ENCODE results near the gene SF3B4. TPM values are rescaled to one million over a fixed set of nuclear protein-coding genes. Genes with fewer than 3 reads are reported as not detected.
"Not testable (repeated sequence)": the region's sequence is repeated elsewhere in the genome, so short reads cannot be mapped to it uniquely, and the experiment has no call there.

Gene SF3B4
- total RNA-seq, 2 experiments from 2014 or later = 16.7 to 70.4 TPM

DNA sequence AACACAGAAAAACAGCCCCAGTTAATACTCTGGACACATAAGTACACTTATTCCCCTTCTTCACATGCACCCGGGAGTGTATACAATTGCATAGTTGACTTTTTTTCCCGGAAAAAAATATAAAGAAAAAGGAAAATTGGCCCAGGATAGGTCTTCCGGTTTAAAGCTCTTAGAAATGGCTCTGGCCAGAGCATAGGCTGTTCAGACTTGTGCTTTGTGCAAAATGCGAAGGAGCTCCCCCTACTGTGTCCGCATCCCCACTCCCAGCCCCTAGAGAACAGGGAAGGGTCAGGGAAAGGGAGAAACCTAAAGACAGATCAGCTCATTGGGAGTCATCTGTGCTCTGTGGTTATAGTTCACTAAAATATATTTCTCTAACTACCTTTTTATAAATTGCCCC is 14.6 kb upstream of the SF3B4 start:
- no peak overlapping the region for H2AFZ ChIP-seq (ENCODE audit: low read length)
- no peaks in the 10 kb centered on the region for H3K9me3 ChIP-seq (ENCODE audit: low read length)
- no peak for DNase-seq (ENCODE audit: low spot score)
- H3K9me2 ChIP-seq (ENCODE audit: insufficient read depth, low read length) = no peaks in the 10 kb centered on the region
- POLR2A ChIA-PET = no interaction called here
- no peak overlapping the region for H3K4me3 ChIP-seq (ENCODE audit: low read depth, low read length, poor library complexity, severe bottlenecking)
- H3K36me3 ChIP-seq (ENCODE audit: insufficient read depth, low read length) = no peaks in the 10 kb centered on the region
- no peaks in the 10 kb centered on the region for H3K79me2 ChIP-seq (ENCODE audit: insufficient read depth, low read depth, low read length)
- no peaks in the 10 kb centered on the region for H4K20me1 ChIP-seq (ENCODE audit: insufficient read depth, low read length)
- TF ChIP-seq, protein P1, sequence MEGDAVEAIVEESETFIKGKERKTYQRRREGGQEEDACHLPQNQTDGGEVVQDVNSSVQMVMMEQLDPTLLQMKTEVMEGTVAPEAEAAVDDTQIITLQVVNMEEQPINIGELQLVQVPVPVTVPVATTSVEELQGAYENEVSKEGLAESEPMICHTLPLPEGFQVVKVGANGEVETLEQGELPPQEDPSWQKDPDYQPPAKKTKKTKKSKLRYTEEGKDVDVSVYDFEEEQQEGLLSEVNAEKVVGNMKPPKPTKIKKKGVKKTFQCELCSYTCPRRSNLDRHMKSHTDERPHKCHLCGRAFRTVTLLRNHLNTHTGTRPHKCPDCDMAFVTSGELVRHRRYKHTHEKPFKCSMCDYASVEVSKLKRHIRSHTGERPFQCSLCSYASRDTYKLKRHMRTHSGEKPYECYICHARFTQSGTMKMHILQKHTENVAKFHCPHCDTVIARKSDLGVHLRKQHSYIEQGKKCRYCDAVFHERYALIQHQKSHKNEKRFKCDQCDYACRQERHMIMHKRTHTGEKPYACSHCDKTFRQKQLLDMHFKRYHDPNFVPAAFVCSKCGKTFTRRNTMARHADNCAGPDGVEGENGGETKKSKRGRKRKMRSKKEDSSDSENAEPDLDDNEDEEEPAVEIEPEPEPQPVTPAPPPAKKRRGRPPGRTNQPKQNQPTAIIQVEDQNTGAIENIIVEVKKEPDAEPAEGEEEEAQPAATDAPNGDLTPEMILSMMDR (conservative IDR thresholded peaks at IDR 0.05; ENCODE audit: low read length) = peak; percentile 37; the same call in 1 of the 2 replicates
- no peak for TF ChIP-seq EZH2phosphoT487 (IDR thresholded peaks at IDR 0.05; ENCODE audit: borderline replicate concordance, low read depth, low read length)
- no TSS peak for BruUV-seq (replicated peaks)
- CTCF ChIA-PET (ENCODE audit: unreplicated experiment) = no interaction called here
- H3K4me2 ChIP-seq (ENCODE audit: low read length) = no peak overlapping the region
- no peak overlapping the region for H3K27ac ChIP-seq (ENCODE audit: low read depth, low read length, poor library complexity, severe bottlenecking)
- intact Hi-C loops (cut with micrococcal nuclease; ENCODE audit: unreplicated experiment) = no loop called here
- H3K4me1 ChIP-seq (ENCODE audit: insufficient read depth, low read length, poor library complexity, severe bottlenecking) = peaks cover 7% of the 10 kb centered on the region

DNA sequence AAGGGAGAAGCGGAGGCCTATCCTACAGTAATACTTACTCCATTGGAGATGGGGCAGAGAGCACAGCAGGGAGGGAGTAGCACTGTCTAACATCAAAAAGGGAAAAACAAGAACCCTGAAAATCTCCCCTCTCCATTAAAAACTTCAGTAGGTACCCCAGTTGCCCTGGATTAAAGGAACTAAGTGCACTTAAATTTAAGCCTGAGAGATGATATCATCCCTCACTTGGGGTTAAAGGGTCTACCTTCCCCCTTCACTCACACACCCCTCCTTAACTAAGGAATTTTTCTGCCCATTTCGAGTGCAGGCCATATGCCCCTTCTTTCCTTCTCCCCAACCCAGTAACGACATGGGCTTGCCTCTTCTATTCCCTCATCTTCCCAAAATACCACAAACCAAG is 12.8 kb upstream of the SF3B4 start:
- no peak for DNase-seq (ENCODE audit: low spot score)
- BruUV-seq (replicated peaks) = no TSS peak
- no peaks in the 10 kb centered on the region for H3K79me2 ChIP-seq (ENCODE audit: insufficient read depth, low read depth, low read length)
- H3K27ac ChIP-seq (ENCODE audit: low read depth, low read length, poor library complexity, severe bottlenecking) = no peak overlapping the region
- no peaks in the 10 kb centered on the region for H3K9me2 ChIP-seq (ENCODE audit: insufficient read depth, low read length)
- CTCF ChIA-PET (ENCODE audit: unreplicated experiment) = no interaction called here
- H3K9me3 ChIP-seq (ENCODE audit: low read length) = no peaks in the 10 kb centered on the region
- TF ChIP-seq, protein P1 (conservative IDR thresholded peaks at IDR 0.05; ENCODE audit: low read length) = no peak
- no peak for TF ChIP-seq EZH2phosphoT487 (IDR thresholded peaks at IDR 0.05; ENCODE audit: borderline replicate concordance, low read depth, low read length)
- H3K4me3 ChIP-seq (ENCODE audit: low read depth, low read length, poor library complexity, severe bottlenecking) = no peak overlapping the region
- H3K4me1 ChIP-seq (ENCODE audit: insufficient read depth, low read length, poor library complexity, severe bottlenecking) = peaks cover 12% of the 10 kb centered on the region
- H3K36me3 ChIP-seq (ENCODE audit: insufficient read depth, low read length) = no peaks in the 10 kb centered on the region
- H2AFZ ChIP-seq (ENCODE audit: low read length) = no peak overlapping the region
- H4K20me1 ChIP-seq (ENCODE audit: insufficient read depth, low read length) = no peaks in the 10 kb centered on the region
- intact Hi-C loops (cut with micrococcal nuclease; ENCODE audit: unreplicated experiment) = no loop called here
- no peak overlapping the region for H3K4me2 ChIP-seq (ENCODE audit: low read length)
- POLR2A ChIA-PET = no interaction called here

DNA sequence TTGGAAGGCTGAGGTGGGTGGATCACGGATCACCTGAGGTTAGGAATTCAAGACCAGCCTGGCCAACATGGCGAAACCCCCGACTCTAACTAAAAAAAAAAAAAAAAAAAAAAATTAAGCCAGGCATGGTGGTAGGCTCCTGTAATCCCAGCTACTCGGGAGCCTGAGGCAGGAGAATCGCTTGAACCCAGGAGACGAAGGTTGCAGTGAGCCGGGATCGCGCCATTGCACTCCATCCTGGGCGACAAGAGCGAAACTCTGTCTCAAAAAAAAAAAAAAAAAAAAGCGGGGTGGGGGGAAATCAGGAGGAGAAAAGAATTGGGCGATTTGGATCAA is 11.0 kb upstream of the SF3B4 start:
- H4K20me1 ChIP-seq (ENCODE audit: insufficient read depth, low read length); H3K4me3 ChIP-seq (ENCODE audit: low read depth, low read length, poor library complexity, severe bottlenecking); H3K36me3 ChIP-seq (ENCODE audit: insufficient read depth, low read length); H3K9me2 ChIP-seq (ENCODE audit: insufficient read depth, low read length); H2AFZ ChIP-seq (ENCODE audit: low read length); POLR2A ChIA-PET; DNase-seq (ENCODE audit: low spot score); CTCF ChIA-PET (ENCODE audit: unreplicated experiment); H3K79me2 ChIP-seq (ENCODE audit: insufficient read depth, low read depth, low read length); BruUV-seq (replicated peaks); H3K9me3 ChIP-seq (ENCODE audit: low read length); intact Hi-C loops (cut with micrococcal nuclease; ENCODE audit: unreplicated experiment); H3K27ac ChIP-seq (ENCODE audit: low read depth, low read length, poor library complexity, severe bottlenecking); H3K4me2 ChIP-seq (ENCODE audit: low read length): not testable (repeated sequence)
- H3K4me1 ChIP-seq (ENCODE audit: insufficient read depth, low read length, poor library complexity, severe bottlenecking) = peaks cover 12% of the 10 kb centered on the region
